OCI-M1 (cell line): Measurements from ENCODE around the gene ZNHIT2.
"Not testable (repeated sequence)": the region's sequence is repeated elsewhere in the genome, so short reads cannot be mapped to it uniquely, and the experiment has no call there.

Source experiments
- DNase-seq: peaks from one replicate; lab custom pipeline; 2025; lab: John Stamatoyannopoulos, UW

Gene ZNHIT2

GRCh38 chr11:65119670-65119995 lies 2.1 kb upstream of the ZNHIT2 start:
- DNase-seq = no peak

DNA sequence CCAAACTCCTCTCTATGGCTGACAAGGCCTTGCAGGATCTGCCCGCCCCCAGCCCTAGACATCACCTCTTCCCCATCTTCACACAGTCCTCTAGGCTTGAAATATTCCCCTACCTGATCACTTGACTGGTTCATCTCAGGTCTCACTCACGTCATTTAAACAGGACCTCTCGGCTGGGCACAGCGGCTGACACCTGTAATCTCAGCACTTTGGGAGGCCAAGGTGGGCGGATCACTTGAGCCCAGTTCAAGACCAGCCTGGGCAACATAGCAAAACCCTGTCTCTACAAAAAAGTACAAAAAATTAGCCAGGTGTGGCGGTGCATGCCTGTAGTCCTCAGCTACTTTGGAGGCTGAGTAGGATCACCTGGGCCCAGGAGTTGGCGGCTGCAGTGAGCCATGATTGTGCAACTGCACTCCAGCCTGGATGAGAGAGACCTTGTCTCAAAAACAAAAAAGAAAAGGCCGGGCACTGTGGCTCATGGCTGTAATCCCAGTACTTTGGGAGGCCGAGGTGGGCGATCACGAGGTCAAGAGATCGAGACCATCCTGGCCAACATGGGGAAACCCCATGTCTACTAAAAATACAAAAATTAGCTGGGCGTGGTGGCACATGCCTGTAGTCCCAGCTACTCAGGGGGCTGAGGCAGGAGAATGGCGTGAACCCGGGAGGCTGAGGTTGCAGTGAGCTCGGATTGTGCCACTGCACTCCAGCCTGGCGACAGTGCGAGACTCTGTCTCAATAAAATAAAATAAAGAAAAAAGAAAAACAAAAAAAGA lies 1.6 kb upstream of the ZNHIT2 start:
- DNase-seq = not testable (repeated sequence)

DNA sequence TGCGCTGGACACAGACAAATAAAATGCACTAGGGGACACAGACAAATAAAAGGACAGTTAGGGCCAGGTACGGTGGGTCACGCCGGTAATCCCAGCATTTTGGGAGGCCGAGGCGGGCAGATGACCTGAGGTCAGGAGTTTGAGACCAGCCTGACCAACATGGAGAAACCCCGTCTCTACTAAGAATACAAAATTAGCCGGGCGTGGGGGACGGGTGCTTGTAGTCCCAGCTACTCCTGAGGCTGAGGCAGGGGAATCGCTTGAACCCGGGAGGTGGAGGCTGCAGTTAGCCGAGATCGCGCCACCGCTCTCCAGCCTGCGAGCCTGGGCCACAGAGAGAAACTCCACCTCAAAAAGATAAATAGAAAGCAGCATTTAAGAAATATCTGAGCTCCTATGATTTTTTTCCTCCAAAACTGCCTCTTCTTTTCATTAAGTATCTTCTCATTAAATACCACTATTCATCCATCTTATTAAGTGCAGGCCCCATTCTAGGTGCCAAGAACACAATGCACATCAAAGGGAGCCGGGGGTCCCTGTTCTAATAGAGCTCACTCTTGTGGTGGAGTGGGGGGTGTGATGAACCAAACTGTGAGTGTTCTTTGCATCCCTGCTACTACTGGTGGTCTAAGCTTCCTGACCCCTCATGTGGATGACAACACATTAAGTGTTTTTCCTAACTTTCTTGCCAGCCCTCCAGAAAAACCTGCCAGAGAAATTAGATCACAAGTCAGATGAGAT lies 766 bp upstream of the ZNHIT2 start:
- DNase-seq = no peak

DNA sequence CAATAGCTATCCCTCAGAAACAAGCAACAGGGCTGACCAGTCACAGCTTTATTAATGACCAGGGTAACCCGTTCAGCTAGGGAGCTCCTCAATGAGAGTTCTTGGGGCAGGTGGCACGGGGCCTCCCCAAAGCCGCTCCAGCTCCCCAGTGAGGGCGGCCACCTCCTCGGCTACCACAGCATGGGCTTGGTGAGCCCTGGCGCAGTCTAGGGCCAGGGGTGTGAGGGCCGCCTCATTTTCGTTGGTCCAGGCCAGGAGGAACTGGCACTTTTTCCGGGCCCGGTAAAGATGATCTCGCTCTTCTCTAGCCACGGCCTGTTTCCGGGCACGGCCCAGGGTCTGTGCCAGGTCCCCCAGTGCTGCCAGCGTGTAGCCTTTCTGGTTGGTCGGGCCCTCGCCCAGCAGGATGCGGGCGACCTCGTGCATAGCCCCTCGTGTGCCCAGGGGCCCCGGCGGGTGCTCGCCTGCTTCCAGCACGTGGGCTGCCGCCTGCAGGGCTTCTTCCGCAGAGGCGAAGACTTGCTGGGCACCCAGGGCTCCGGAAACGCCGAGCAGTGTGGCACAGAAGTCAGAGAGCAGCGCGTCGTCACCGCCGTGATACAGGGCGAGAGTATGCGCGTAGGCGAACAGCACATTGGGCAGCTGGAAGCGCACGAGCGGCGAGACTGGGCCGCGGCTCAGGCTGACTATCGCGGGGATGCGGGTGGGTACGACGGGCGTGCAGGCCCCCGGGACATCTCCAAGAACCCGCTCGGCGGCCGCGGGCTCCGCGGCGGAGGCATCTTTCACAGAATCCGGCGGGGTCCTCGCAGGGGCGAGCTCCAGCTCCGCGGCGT lies 913 bp downstream of the ZNHIT2 start:
- no peak for DNase-seq

GRCh38 chr11:65115361-65116082 lies 2.0 kb downstream of the ZNHIT2 start:
- no peak for DNase-seq

GRCh38 chr11:65114538-65115171 lies 2.8 kb downstream of the ZNHIT2 start:
- DNase-seq = no peak

DNA sequence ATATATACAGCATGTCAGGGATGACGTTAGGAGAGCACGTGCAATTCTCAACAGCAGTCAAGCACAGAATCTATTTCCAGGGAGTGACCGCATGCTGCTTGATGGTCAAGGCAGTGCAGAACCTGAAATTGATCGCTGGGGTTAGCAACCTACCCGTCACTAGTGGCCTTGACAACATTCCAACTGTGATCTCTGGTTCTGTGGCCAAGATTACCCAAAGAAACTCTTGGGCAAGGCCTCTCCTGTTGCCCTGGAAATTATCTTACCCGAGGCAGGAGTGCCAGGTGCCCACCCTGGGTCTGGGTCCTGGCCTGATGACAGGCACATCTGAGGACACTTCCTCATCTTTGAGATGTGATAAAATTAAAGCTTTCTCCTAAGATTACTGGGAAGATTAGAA lies 3.7 kb downstream of the ZNHIT2 start:
- no peak for DNase-seq

DNA sequence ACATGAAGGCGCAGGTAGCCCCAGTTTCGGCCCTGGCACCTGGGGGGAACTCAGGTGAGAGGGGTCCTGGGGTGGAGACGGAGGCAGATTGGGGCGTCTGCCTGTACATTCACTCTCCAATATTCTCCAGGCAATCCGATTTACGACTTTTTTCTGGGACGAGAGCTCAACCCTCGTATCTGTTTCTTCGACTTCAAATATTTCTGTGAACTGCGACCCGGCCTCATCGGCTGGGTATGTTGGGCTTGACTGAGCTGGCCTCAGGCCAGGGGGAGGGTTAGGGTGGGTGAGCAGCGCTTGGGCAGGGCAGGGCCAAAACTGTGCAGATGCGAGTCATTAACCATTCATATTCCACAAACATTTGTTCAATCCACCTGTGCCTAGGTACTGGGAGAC lies 4.1 kb downstream of the ZNHIT2 start:
- no peak for DNase-seq

GRCh38 chr11:65112546-65113360 lies 4.7 kb downstream of the ZNHIT2 start:
- peak; percentile 84 for DNase-seq

- DNase-seq = peak; percentile 98
Measured at GRCh38 chr11:65111744-65112545, 5.6 kb downstream of the ZNHIT2 start, which contains the start of gene TM7SF2. Gene TM7SF2, plus strand, starts transcription at chr11:65111872. Its CDS starts 144 bp downstream, at chr11:65112016.

DNA sequence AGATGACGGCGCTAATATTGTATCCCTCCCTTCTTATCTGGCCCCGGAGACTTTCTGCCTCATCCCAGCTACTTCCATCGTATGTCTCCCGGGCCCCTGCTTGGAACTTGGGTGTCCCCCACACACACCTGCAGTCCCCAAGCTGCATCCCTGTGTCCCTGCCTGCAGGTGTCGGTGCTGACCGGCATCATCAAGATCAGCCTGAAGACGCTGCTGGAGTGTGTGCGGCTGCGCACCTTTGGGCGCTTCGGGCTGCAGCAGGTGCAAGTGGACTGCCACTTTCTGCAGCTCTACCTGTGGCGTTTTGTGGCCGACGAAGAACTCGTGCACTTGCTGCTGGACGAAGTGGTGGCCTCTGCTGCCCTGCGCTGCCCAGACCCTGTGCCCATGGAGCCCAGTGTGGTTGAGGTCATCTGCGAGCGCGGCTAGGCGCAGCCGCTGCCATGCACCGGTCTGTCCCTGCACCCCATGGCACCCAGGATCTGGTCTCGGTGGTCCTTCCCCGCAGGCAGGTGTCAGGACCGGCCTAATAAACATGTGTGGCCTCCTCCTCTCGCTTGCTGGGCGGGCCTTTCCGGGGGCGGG lies 6.2 kb downstream of the ZNHIT2 start:
- no peak for DNase-seq

GRCh38 chr11:65110354-65110861 lies 7.1 kb downstream of the ZNHIT2 start:
- DNase-seq = peak; percentile 93

DNA sequence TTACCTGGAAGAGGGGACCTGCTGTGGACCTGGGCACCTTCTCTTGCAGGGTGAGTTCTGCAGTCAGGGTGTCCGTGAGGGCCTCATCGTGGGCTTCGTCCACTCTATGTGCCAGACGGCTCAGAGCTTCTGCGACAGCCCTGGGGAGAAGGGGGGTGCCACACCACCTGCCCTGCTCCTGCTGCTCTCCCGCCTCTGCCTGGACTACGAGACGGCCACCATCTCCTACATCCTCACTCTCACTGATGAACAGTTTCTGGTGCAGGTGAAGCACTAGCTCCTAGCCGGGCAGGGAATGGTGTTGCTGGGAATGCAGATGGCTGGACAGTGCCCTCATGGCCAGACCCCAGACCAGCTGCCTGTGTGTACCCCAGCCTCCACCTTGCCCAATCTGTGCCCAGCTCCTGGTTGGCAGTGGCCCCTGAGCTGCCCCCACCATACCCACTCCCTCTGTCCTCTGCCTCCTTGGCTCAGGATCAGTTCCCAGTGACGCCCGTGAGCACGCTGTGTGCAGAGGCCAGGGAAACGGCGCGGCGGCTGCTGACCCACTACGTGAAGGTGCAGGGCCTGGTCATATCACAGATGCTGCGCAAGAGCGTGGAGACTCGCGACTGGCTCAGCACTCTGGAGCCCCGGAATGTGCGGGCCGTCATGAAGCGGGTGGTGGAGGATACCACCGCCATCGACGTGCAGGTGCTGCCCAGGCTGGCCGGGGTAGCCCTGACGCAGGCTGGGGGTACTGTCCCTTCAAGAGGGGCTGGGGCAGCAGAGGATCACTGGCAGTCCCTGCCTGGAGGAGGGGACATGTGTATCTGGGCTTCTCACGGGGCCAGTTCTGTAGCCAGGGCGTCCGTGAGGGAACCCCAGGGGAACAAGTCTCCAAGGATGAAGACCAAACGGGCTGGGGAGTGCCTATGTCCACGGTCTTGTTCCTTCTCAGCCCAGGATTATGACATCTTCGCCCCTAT lies 8.0 kb downstream of the ZNHIT2 start:
- no peak for DNase-seq

DNA sequence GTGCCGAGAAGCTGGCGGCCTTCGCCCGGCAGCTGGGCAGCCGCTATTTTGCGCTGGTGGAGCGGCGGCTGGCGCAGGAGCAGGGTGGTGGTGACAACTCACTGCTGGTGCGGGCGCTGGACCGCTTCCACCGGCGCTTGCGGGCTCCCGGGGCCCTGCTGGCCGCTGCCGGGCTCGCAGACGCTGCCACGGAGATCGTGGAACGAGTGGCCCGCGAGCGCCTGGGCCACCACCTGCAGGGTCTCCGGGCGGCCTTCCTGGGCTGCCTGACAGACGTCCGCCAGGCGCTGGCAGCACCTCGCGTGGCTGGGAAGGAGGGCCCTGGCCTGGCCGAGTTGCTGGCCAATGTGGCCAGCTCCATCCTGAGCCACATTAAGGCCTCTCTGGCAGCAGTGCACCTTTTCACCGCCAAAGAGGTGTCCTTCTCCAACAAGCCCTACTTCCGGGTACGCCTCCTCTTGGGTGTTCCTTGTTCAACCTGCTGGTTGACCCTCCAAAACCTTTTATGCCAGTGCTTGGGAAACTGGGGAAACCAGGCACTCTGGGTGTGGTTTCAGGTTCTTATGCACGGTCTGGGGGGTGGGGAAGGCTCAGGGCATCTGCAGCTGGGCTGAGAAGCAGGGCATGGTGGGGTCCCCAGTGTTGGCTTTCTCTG lies 8.9 kb downstream of the ZNHIT2 start:
- no peak for DNase-seq

DNA sequence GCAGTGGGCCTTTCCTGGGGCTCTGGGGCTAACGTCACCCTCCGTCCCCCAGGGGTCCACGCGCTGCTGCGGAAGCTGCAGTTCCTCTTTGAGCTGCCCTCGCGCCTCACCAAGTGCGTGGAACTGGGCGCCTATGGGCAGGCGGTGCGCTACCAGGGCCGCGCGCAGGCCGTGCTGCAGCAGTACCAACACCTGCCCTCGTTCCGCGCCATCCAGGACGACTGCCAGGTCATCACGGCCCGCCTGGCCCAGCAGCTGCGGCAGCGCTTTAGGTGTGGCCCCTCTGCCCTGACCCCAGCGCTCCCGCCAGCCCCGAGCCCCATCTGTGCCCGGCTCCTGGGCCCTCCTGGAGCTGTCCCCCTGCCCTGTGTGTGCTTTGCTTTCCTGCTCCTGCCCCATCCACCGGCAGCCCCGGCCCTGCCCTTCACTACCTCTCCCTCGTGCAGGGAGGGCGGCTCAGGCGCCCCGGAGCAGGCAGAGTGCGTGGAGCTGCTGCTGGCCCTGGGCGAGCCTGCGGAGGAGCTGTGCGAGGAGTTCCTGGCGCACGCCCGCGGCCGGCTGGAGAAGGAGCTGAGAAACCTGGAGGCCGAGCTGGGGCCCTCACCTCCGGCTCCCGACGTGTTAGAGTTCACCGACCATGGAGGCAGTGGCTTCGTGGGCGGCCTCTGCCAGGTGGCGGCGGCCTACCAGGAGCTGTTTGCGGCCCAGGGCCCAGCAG lies 9.6 kb downstream of the ZNHIT2 start:
- no peak for DNase-seq

- DNase-seq = no peak
Measured at GRCh38 chr11:65107078-65107477, 10.4 kb downstream of the ZNHIT2 start.

- DNase-seq = no peak
Measured at GRCh38 chr11:65104628-65105027, 12.9 kb downstream of the ZNHIT2 start.
